Chondrocyte (in vitro differentiated cells): ENCODE data around the gene MAS1L. TPM values are rescaled to one million over a fixed set of nuclear protein-coding genes. Genes with fewer than 3 reads are reported as not detected.

Experiments
- DNase-seq: peaks from one replicate; pipeline ENCODE4 v3.0.0; 2021; ENCODE audit warnings: mixed read lengths, low spot score
- H3K27ac Mint-ChIP-seq: one replicate; pipeline ENCODE4 v1.8.0; 2021; ENCODE audit warnings: mild to moderate bottlenecking, moderate library complexity, mixed read lengths; ENCODE audit not compliant: unreplicated experiment
- H3K27me3 Mint-ChIP-seq: 2 replicates; pipeline ENCODE4 v1.8.0; 2021; ENCODE audit warnings: low read depth, mixed read lengths
- H3K36me3 Mint-ChIP-seq: 2 replicates; pipeline ENCODE4 v1.8.0; 2021; ENCODE audit warnings: low read depth, mixed read lengths
- H3K4me1 Mint-ChIP-seq: 2 replicates; pipeline ENCODE4 v1.8.0; 2021; ENCODE audit warnings: low read depth, mild to moderate bottlenecking, mixed read lengths
- H3K4me3 Mint-ChIP-seq: one replicate; pipeline ENCODE4 v1.8.0; 2021; ENCODE audit warnings: mild to moderate bottlenecking, moderate library complexity, mixed read lengths; ENCODE audit not compliant: unreplicated experiment
- H3K9me3 Mint-ChIP-seq: 2 replicates; pipeline ENCODE4 v1.8.0; 2021; ENCODE audit warnings: low read depth, mixed read lengths
- CTCF ChIP-seq: fragments of 200-600 bp; sonication (generic); IDR thresholded peaks from 2 replicates; pipeline ENCODE4 v1.5.0; 2021; ENCODE audit warnings: antibody characterized with exemption, mild to moderate bottlenecking, moderate library complexity
- total RNA-seq: library from RNA; stranded (reverse); gene quantifications from 3 replicates; pipeline ENCODE4 v1.2.1, GENCODE V29; 2021

The MAS1L gene
- total RNA-seq, 1 donor from 2014 or later, result not detected

GRCh38 chr6:29465801-29466200 lies 22.0 kb downstream of the MAS1L start:
- no peak for DNase-seq
- Mint-ChIP-seq H3K36me3 (no peaks in the 10 kb centered on the region), H3K4me1 (no peaks in the 10 kb centered on the region), H3K27me3 (peaks cover 8% of the 10 kb centered on the region), H3K4me3 (no peak overlapping the region), H3K27ac (no peak overlapping the region), H3K9me3 (no peaks in the 10 kb centered on the region)
- TF ChIP-seq CTCF, result no peak

GRCh38 chr6:29465279-29465678 lies 22.5 kb downstream of the MAS1L start:
- TF ChIP-seq CTCF, result no peak
- H3K36me3 Mint-ChIP-seq, result no peaks in the 10 kb centered on the region
- DNase-seq, result no peak
- no peaks in the 10 kb centered on the region for H3K4me1 Mint-ChIP-seq
- H3K27ac Mint-ChIP-seq, result no peak overlapping the region
- no peak overlapping the region for H3K4me3 Mint-ChIP-seq
- H3K9me3 Mint-ChIP-seq, result no peaks in the 10 kb centered on the region
- H3K27me3 Mint-ChIP-seq, result peaks cover 8% of the 10 kb centered on the region

GRCh38 chr6:29462022-29462421 lies 25.7 kb downstream of the MAS1L start:
- DNase-seq, result no peak
- H3K27me3 Mint-ChIP-seq, result peaks cover 9% of the 10 kb centered on the region
- no peaks in the 10 kb centered on the region for H3K4me1 Mint-ChIP-seq
- H3K36me3 Mint-ChIP-seq, result no peaks in the 10 kb centered on the region
- no peak for TF ChIP-seq CTCF
- H3K27ac Mint-ChIP-seq, result no peak overlapping the region
- H3K4me3 Mint-ChIP-seq, result no peak overlapping the region
- H3K9me3 Mint-ChIP-seq, result no peaks in the 10 kb centered on the region

- no peaks in the 10 kb centered on the region for H3K9me3 Mint-ChIP-seq
- no peaks in the 10 kb centered on the region for H3K36me3 Mint-ChIP-seq
- DNase-seq, result no peak
- no peak overlapping the region for H3K27ac Mint-ChIP-seq
- no peak overlapping the region for H3K4me3 Mint-ChIP-seq
- H3K27me3 Mint-ChIP-seq, result peaks cover 9% of the 10 kb centered on the region
- no peaks in the 10 kb centered on the region for H3K4me1 Mint-ChIP-seq
- no peak for TF ChIP-seq CTCF
Measured at GRCh38 chr6:29461021-29461814, 26.5 kb downstream of the MAS1L start.

GRCh38 chr6:29456971-29457370 lies 30.8 kb downstream of the MAS1L start, which contains the start of the genes OR11A1 and OR2H1:
Gene OR11A1 (minus strand): TSS chr6:29457071. CDS start chr6:29427641, 29,430 bp downstream.
Gene OR2H1 (plus strand): TSS chr6:29457155. CDS start chr6:29461770, 4,615 bp downstream.
- no peak within 1 kb of the TSS for H3K4me3 Mint-ChIP-seq
- no peaks in the 10 kb centered on the region for H3K4me1 Mint-ChIP-seq
- H3K27ac Mint-ChIP-seq, result no peak within 1 kb of the TSS
- H3K27me3 Mint-ChIP-seq, result peaks cover 5% of the 10 kb centered on the region
- DNase-seq, result no peak
- no peaks in the 10 kb centered on the region for H3K36me3 Mint-ChIP-seq
- no peak for TF ChIP-seq CTCF
- no peaks in the 10 kb centered on the region for H3K9me3 Mint-ChIP-seq
